GM21786 (cell line): ENCODE data around the gene MMP14.

Source experiments
- ATAC-seq: cut with Tn5 transposase; IDR thresholded peaks from one replicate; pipeline ENCODE4 v1.9.1; 2021; ENCODE audit not compliant: unreplicated experiment

MMP14 gene

GRCh38 chr14:22884076-22884737 is 47.8 kb downstream of the MMP14 start:
- ATAC-seq = no peak

GRCh38 chr14:22884738-22885523 is 48.5 kb downstream of the MMP14 start:
- ATAC-seq = no peak

- no peak for ATAC-seq
These were observed 49.6 kb downstream of the MMP14 start for GRCh38 chr14:22885975-22886374.

GRCh38 chr14:22886500-22887259 is 50.3 kb downstream of the MMP14 start:
- peak; percentile 46 for ATAC-seq

GRCh38 chr14:22887260-22887989 is 51.0 kb downstream of the MMP14 start:
- ATAC-seq = peak; percentile 41

DNA sequence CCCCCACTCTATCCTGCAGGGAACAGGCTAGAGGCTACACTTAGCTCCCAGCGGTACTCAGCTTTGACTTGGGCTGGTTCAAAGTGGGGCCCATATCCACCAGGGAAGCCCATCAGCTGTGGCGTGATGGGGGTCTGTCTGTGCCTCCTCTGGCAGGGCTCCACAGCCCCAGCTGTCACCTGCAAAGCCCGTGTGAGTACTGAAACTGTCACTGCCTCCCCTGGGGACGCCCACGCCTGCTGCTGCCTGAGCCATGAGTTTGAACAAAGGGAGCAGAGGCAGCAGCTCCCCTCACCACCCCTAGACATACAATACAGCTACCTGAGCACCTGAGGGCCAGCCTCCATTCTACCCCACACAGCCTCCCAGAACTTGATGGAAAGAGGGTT is 51.6 kb downstream of the MMP14 start:
- peak; percentile 45 for ATAC-seq

DNA sequence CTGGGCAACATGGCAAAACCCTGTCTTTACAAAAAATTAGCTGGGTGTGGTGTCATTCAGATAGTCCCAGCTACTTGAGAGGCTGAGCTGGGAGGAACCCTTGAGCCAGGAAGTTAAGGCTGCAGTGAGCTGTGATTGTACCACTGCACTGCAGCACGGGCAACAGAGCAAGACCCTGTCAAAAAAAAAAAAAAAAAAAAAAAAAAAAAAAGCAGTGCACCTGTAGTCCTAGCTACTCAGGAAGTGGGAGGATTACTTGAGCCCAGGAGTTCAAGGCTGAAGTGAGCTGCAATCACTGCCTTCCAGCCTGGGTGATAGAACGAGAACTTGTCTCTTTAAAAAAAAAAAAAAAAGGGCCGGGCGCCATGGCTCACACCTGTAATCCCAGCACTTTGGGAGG is 52.3 kb downstream of the MMP14 start:
- no peak for ATAC-seq

- no peak for ATAC-seq
These were observed 54.0 kb downstream of the MMP14 start for GRCh38 chr14:22890416-22890815.

- ATAC-seq = no peak
These were observed 56.1 kb downstream of the MMP14 start for GRCh38 chr14:22892488-22892887.

GRCh38 chr14:22893706-22894105 is 57.3 kb downstream of the MMP14 start:
- no peak for ATAC-seq

- ATAC-seq = no peak
These were observed 59.0 kb downstream of the MMP14 start for GRCh38 chr14:22895402-22895801.

DNA sequence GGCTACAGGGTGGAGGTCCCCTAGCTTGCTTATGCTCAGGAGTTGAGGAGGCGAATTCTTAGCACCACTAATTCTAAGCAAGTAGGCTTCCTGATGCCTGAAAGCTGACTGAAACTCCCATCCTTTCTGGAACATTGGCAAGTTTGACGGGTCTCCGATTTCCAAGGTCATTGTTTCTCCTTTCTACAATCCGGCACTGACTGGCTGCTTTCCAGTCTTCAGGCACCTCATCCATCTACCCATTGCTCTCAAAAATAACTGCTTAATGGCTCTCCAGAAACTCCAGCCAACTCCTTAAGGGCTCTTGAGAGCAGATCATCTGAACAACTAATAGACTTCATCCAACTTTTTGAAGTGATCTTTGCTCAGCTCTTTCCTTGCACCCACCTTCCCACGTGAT is 60.0 kb downstream of the MMP14 start:
- no peak for ATAC-seq

GRCh38 chr14:22896760-22897159 is 60.4 kb downstream of the MMP14 start:
- ATAC-seq = no peak

GRCh38 chr14:22897357-22897756 is 61.0 kb downstream of the MMP14 start:
- no peak for ATAC-seq
